ENCODE results near the gene ASXL3. TPM values are rescaled to one million over a fixed set of nuclear protein-coding genes. Genes with fewer than 3 reads are reported as not detected.

Gene ASXL3
- total RNA-seq, 1 experiment from 2014 or later = not detected

DNA sequence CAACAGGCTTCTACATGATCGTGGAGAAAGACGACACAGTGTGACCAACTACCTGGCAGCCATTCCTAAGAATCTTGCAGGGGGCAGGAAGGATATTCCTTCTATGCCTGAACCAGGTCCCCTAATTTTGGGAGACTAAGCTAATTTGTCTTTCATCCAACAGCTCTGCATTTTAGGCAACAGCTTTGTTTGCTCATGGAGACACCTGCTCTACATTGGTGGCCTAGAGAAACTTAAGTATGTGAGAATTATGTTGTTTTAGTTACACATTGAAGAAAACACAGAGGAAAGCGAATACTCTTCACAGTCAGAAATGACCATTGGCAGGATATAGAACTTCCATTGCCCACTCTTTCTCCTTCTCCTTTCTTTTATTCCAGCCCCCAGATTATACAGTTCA, 75.2 kb downstream of the ASXL3 start:
- BruUV-seq (replicated peaks) = no TSS peak
- no peaks in the 10 kb centered on the region for H3K36me3 ChIP-seq (ENCODE audit: low read depth)
- POLR2A ChIA-PET (ENCODE audit: unreplicated experiment) = no interaction called here
- H3K27me3 ChIP-seq (ENCODE audit: insufficient read depth, low read depth) = no peaks in the 10 kb centered on the region
- intact Hi-C loops (cut with micrococcal nuclease; ENCODE audit: unreplicated experiment) = no loop called here
- H3K4me3 ChIP-seq = no peak overlapping the region
- no peak overlapping the region for H3K4me2 ChIP-seq
- no peak overlapping the region for H2AFZ ChIP-seq
- H3K79me2 ChIP-seq (ENCODE audit: low read depth) = no peaks in the 10 kb centered on the region
- no peak overlapping the region for H3K27ac ChIP-seq
- no peaks in the 10 kb centered on the region for H3K9me3 ChIP-seq (ENCODE audit: insufficient read depth, low read depth)
- no peaks in the 10 kb centered on the region for H4K20me1 ChIP-seq (ENCODE audit: insufficient read depth)
- CTCF ChIA-PET = no interaction called here
- H3K9me2 ChIP-seq (ENCODE audit: insufficient read depth) = no peaks in the 10 kb centered on the region
- DNase-seq = no peak
- no peaks in the 10 kb centered on the region for H3K4me1 ChIP-seq (replicated peaks; ENCODE audit: insufficient read depth)
- no peaks in the 10 kb centered on the region for H3F3A ChIP-seq (ENCODE audit: insufficient read depth, low read depth)
- TF ChIP-seq, protein P1, sequence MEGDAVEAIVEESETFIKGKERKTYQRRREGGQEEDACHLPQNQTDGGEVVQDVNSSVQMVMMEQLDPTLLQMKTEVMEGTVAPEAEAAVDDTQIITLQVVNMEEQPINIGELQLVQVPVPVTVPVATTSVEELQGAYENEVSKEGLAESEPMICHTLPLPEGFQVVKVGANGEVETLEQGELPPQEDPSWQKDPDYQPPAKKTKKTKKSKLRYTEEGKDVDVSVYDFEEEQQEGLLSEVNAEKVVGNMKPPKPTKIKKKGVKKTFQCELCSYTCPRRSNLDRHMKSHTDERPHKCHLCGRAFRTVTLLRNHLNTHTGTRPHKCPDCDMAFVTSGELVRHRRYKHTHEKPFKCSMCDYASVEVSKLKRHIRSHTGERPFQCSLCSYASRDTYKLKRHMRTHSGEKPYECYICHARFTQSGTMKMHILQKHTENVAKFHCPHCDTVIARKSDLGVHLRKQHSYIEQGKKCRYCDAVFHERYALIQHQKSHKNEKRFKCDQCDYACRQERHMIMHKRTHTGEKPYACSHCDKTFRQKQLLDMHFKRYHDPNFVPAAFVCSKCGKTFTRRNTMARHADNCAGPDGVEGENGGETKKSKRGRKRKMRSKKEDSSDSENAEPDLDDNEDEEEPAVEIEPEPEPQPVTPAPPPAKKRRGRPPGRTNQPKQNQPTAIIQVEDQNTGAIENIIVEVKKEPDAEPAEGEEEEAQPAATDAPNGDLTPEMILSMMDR (conservative IDR thresholded peaks at IDR 0.05) = no peak
- TF ChIP-seq EZH2 (IDR thresholded peaks at IDR 0.05; ENCODE audit: low read depth) = no peak

DNA sequence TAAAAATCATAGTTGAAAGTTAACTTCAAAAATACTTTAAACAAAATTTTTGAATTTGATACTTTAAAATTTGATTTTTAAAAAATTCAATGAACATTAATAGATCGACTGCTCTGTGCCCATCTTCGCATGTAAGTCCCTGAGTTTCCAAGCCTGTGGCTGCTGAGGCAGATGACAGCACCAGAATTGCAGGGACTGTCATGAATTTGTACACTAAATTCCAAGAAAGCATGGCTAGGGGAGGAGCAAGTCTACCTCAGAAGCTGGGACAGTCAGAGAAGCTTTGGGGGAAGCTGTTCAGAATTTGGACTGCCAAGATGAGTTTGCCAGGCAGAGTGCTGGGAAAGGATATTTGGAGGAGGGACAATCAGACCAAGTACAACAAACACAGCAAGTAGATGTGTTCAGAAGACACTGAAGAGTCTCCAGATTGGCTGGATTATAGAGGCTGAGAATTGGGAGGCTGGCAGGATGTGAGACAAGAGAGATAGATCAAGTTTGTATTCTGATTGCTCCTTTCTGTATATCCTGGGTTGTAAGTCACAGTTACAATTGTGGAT, 79.0 kb downstream of the ASXL3 start:
- Histone ChIP-seq H3K27me3 (ENCODE audit: insufficient read depth, low read depth) (no peaks in the 10 kb centered on the region), H3K4me1 (replicated peaks; ENCODE audit: insufficient read depth) (no peaks in the 10 kb centered on the region), H2AFZ (no peak overlapping the region), H3K4me2 (no peak overlapping the region), H3K27ac (no peak overlapping the region), H4K20me1 (ENCODE audit: insufficient read depth) (no peaks in the 10 kb centered on the region), H3K9me3 (ENCODE audit: insufficient read depth, low read depth) (no peaks in the 10 kb centered on the region), H3K36me3 (ENCODE audit: low read depth) (no peaks in the 10 kb centered on the region), H3K79me2 (ENCODE audit: low read depth) (no peaks in the 10 kb centered on the region), H3K9me2 (ENCODE audit: insufficient read depth) (no peaks in the 10 kb centered on the region), H3K4me3 (no peak overlapping the region), H3F3A (ENCODE audit: insufficient read depth, low read depth) (no peaks in the 10 kb centered on the region)
- POLR2A ChIA-PET (ENCODE audit: unreplicated experiment) = no interaction called here
- CTCF ChIA-PET = no interaction called here
- BruUV-seq (replicated peaks) = no TSS peak
- TF ChIP-seq EZH2 (IDR thresholded peaks at IDR 0.05; ENCODE audit: low read depth) = no peak
- TF ChIP-seq, protein P1 (conservative IDR thresholded peaks at IDR 0.05) = no peak
- DNase-seq = no peak
- intact Hi-C loops (cut with micrococcal nuclease; ENCODE audit: unreplicated experiment) = no loop called here

DNA sequence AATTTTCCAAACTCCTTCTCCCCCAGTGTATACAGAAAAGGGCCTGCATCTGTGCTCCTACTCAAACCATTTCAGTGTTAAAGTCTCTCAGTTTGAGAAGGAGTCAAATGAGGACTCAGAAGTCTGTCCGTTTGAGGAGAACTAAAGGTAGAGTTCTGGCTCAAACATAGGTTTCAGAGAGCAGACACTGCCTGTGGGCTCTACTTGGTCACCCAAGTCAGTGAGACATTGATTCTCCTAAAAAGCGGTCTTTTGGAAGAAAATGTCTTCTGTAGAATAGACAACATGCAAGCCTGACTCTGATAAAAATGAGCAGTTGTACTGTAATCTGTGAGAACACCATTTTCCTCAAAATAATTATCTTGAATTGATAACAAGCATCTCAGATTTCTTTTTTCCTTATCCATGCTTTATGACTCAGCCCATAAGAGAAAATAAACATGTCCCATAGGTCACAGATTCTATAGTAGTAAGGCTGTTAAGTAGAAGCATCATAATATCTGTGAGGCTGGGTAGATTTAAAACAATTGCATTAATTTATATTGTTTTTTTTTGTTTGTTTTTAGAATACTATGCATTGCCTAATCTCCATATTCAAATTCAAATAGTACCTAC, 82.8 kb downstream of the ASXL3 start:
- Histone ChIP-seq H3K4me1 (replicated peaks; ENCODE audit: insufficient read depth) (no peaks in the 10 kb centered on the region), H3K9me2 (ENCODE audit: insufficient read depth) (no peaks in the 10 kb centered on the region), H3K27me3 (ENCODE audit: insufficient read depth, low read depth) (no peaks in the 10 kb centered on the region), H3K36me3 (ENCODE audit: low read depth) (no peaks in the 10 kb centered on the region), H3F3A (ENCODE audit: insufficient read depth, low read depth) (no peaks in the 10 kb centered on the region), H3K79me2 (ENCODE audit: low read depth) (no peaks in the 10 kb centered on the region), H3K4me2 (no peak overlapping the region), H3K4me3 (no peak overlapping the region), H3K9me3 (ENCODE audit: insufficient read depth, low read depth) (no peaks in the 10 kb centered on the region), H3K27ac (no peak overlapping the region), H4K20me1 (ENCODE audit: insufficient read depth) (no peaks in the 10 kb centered on the region), H2AFZ (no peak overlapping the region)
- no peak for TF ChIP-seq EZH2 (IDR thresholded peaks at IDR 0.05; ENCODE audit: low read depth)
- BruUV-seq (replicated peaks) = no TSS peak
- no peak for DNase-seq
- ChIA-PET CTCF (no interaction called here), POLR2A (ENCODE audit: unreplicated experiment) (no interaction called here)
- intact Hi-C loops (cut with micrococcal nuclease; ENCODE audit: unreplicated experiment) = no loop called here
